GM19397 (cell line): ENCODE results near the gene ICAM5.
"Not testable (repeated sequence)": the region's sequence is repeated elsewhere in the genome, so short reads cannot be mapped to it uniquely, and the experiment has no call there.

ENCODE experiments used
- ATAC-seq: cut with Tn5 transposase; IDR thresholded peaks from one replicate; pipeline ENCODE4 v1.9.1; 2021; ENCODE audit warnings: mild to moderate bottlenecking, moderate library complexity; ENCODE audit not compliant: unreplicated experiment

ICAM5 gene

DNA sequence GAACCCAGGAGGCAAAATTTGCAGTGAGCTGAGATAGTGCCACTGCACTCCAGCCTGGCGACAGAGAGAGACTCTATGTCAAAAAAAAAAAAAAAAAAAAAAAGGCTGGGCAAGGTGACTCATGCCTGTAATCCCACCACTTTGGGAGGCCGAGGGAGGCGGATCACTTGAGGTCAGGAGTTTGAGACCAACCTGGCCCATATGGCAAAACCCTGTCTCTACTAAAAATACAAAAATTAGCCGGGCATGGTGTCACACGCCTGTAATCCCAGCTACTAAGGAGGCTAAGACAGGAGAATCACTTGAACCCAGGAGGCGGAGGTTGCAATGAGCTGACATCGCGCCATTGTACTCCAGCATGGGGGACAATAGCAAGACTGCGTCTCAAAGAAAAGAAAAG is 47.0 kb downstream of the ICAM5 start:
- not testable (repeated sequence) for ATAC-seq

DNA sequence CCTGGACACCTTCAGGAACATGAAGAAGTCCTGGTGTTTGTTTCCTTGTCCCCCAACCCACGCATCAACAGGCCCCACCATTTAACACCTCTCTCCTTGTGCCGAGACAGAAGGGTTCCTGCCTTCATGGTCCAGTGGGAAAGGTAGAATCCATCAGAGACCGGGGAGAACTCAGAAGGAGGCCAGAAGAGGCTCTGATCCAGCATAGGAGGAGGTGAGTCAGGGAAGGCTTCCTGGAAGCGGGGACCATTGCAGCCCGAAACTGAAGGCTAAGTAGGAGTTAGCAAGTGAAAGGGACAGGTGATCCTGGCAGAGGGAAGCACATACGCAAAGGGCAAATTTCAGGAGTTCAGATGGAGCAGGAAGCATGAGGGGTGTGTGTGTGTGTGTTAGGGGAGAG is 49.2 kb downstream of the ICAM5 start:
- ATAC-seq = no peak

DNA sequence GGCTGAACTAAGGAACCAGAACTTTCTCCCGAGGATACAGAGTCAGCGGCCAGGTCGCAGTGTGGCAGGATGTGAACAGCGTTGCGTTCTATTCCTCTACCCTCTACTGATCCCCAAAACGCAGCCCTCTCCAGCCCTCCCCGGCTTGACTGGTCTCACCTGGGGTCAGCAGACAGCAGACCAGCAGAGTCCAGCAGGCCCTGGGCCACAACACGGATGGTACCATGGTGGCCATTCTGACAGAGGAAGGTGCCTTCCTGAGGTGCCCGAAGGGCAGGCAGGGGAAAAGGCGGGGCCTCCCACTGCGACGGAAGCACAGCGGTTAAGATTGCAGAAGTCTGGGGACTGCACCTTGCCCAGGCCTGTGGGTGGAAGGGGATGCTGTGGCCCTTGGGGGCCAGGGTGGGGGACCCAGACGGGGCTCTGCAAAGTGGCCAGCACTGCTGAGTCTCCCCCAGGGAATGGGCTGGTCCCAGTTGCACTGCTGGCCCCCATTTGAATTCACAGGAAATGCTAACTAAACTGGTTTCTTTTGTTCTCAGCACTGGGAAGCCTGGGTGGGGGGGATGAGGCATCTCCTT is 49.7 kb downstream of the ICAM5 start, which contains the start of gene ICAM3:
TSS of gene ICAM3 (minus strand) at position 245 of the 581 bp plus-strand sequence. CDS start at position 235, 10 bp downstream.
- ATAC-seq = no peak

DNA sequence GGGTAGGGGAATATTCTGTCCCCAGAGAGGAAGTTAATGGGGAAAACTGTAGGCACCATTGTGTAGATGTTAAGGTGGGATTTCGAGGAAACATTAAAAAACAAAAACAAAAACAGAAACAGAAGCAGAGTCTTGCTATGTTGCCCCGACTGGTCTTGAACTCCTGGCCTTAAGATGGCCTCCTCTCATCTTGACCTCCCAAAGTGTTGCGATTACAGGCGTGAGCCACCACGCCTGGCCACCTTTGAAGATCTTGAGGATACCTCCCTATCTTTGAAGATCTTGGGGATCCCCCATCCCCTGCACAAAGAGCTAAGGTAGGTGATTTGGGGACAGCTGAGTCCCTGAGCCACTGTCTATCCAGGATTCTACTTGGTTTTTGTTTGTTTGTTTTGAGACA is 50.2 kb downstream of the ICAM5 start:
- no peak for ATAC-seq

DNA sequence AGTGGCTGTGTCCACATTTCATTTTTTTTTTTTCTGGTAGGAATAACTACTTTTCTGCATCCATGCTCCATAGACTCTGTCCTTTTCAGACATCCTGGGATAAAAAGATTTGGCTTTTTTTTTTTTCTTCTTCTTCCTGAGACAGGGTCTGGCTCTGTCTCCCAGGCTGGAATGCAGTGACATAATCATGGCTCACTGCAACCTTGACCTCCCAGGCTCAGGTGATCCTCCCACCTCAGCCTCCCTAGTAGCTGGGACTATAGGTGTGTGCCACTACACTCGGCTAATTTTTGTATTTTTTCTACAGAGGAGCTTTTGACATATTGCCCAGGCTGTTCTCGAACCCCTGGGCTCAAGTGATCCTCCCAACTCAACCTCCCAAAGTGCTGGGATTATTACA is 53.7 kb downstream of the ICAM5 start:
- no peak for ATAC-seq

DNA sequence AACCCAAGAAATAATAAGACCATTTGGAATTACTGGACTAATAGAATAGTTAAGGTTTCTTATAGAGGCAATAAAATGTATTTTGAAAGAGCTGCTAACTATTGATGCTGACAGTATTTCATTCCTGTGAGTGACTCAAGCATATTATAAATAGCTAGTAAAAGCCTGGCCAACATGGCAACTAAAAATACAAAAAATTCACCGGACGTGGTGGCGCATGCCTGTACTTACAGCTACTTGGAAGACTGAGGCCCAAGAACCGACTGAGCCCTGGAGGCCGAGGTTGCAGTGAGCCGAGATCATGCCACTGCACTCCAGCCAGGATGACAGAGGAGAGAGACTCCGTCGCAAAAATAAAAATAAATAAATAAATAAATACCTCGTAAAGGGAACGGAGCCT is 55.0 kb downstream of the ICAM5 start:
- ATAC-seq = no peak
